Osteoblast (primary cell): ENCODE data around the gene MED13L. TPM values are rescaled to one million over a fixed set of nuclear protein-coding genes. Genes with fewer than 3 reads are reported as not detected.

Experiments
- DNase-seq: peaks from one replicate; pipeline ENCODE4 v3.0.0; 2011; ENCODE audit warnings: low spot score, mixed read lengths; ENCODE audit not compliant: insufficient read length; ENCODE audit errors: missing footprints
- H2AFZ ChIP-seq: 2 replicates; pipeline ENCODE4 v1.6.0; 2011; ENCODE audit warnings: mild to moderate bottlenecking, low read length
- H3K27ac ChIP-seq: 2 replicates; pipeline ENCODE4 v1.5.1; 2011; ENCODE audit warnings: mild to moderate bottlenecking, low read depth, low read length, moderate library complexity
- H3K27me3 ChIP-seq: 2 replicates; pipeline ENCODE4 v1.6.0; 2012; ENCODE audit warnings: mild to moderate bottlenecking, control low read depth, inconsistent platforms, low read length, moderate library complexity; ENCODE audit not compliant: insufficient read depth
- H3K36me3 ChIP-seq: 2 replicates; pipeline ENCODE4 v1.5.1; 2011; ENCODE audit warnings: mild to moderate bottlenecking, low read length, control low read depth, moderate library complexity; ENCODE audit not compliant: insufficient read depth
- H3K4me1 ChIP-seq: 2 replicates; pipeline ENCODE4 v1.5.1; 2011; ENCODE audit warnings: mild to moderate bottlenecking, low read length, control low read depth, moderate library complexity; ENCODE audit not compliant: insufficient read depth
- H3K4me2 ChIP-seq: 2 replicates; pipeline ENCODE4 v1.6.0; 2011; ENCODE audit warnings: mild to moderate bottlenecking, low read length; ENCODE audit not compliant: insufficient read depth
- H3K4me3 ChIP-seq: fragments of 200-600 bp; sonication (generic); 3 replicates; pipeline ENCODE4 v1.5.1; 2012; ENCODE audit warnings: mild to moderate bottlenecking, low read length, inconsistent platforms; ENCODE audit not compliant: insufficient read depth
- H3K79me2 ChIP-seq: 2 replicates; pipeline ENCODE4 v1.6.0; 2012; ENCODE audit warnings: mild to moderate bottlenecking, low read length, control low read depth, inconsistent platforms; ENCODE audit not compliant: insufficient read depth
- H3K9me3 ChIP-seq: 2 replicates; pipeline ENCODE4 v1.5.1; 2011; ENCODE audit warnings: low read depth, low read length, control low read depth
- H4K20me1 ChIP-seq: 2 replicates; pipeline ENCODE4 v1.6.0; 2012; ENCODE audit warnings: mild to moderate bottlenecking, low read length, control low read depth; ENCODE audit not compliant: insufficient read depth
- CTCF ChIP-seq: IDR thresholded peaks from 2 replicates; pipeline ENCODE4 v1.5.1; 2011; ENCODE audit warnings: mild to moderate bottlenecking, low read depth, low read length, moderate library complexity; ENCODE audit errors: extremely low read depth
- total RNA-seq: library from RNA; depleted of rRNA; stranded (reverse); fragments of >200 nt; gene quantifications from 2 replicates; pipeline ENCODE4 v1.2.3, GENCODE V29; 2012

The MED13L gene
- total RNA-seq, 1 donor, result 359 TPM

GRCh38 chr12:116182359-116183063 lies 95.0 kb downstream of the MED13L start:
- H3K36me3 ChIP-seq, result no peaks in the 10 kb centered on the region
- no peak overlapping the region for H3K4me2 ChIP-seq
- H3K79me2 ChIP-seq, result peaks cover 98% of the 10 kb centered on the region
- H3K27me3 ChIP-seq, result no peaks in the 10 kb centered on the region
- no peak for TF ChIP-seq CTCF
- DNase-seq, result no peak
- H3K4me1 ChIP-seq, result peaks cover 7% of the 10 kb centered on the region
- H4K20me1 ChIP-seq, result peaks cover 76% of the 10 kb centered on the region
- no peak overlapping the region for H2AFZ ChIP-seq
- H3K27ac ChIP-seq, result no peak overlapping the region
- no peaks in the 10 kb centered on the region for H3K9me3 ChIP-seq
- no peak overlapping the region for H3K4me3 ChIP-seq

- Histone ChIP-seq H3K36me3 (no peaks in the 10 kb centered on the region), H4K20me1 (peaks cover 78% of the 10 kb centered on the region), H3K4me2 (no peak overlapping the region), H3K79me2 (peaks cover 99% of the 10 kb centered on the region), H3K4me3 (no peak overlapping the region), H3K27ac (no peak overlapping the region), H3K9me3 (no peaks in the 10 kb centered on the region), H3K4me1 (peaks cover 7% of the 10 kb centered on the region), H3K27me3 (no peaks in the 10 kb centered on the region), H2AFZ (no peak overlapping the region)
- no peak for TF ChIP-seq CTCF
- no peak for DNase-seq
Measured at GRCh38 chr12:116180448-116180847, 97.0 kb downstream of the MED13L start.

GRCh38 chr12:116179384-116179783 lies 98.1 kb downstream of the MED13L start:
- H3K4me3 ChIP-seq, result no peak overlapping the region
- no peak overlapping the region for H3K27ac ChIP-seq
- H4K20me1 ChIP-seq, result peaks cover 80% of the 10 kb centered on the region

More at GRCh38 chr12:116179384-116179783, 98.1 kb downstream of the MED13L start:
- Histone ChIP-seq H3K4me1 (peaks cover 5% of the 10 kb centered on the region), H3K9me3 (no peaks in the 10 kb centered on the region), H2AFZ (no peak overlapping the region), H3K36me3 (no peaks in the 10 kb centered on the region), H3K79me2 (peaks cover 100% of the 10 kb centered on the region), H3K27me3 (no peaks in the 10 kb centered on the region), H3K4me2 (no peak overlapping the region)
- TF ChIP-seq CTCF, result no peak
- DNase-seq, result no peak
